GM21360 (cell line): ENCODE measurements around the gene CAPN2.
"Not testable (repeated sequence)": the region's sequence is repeated elsewhere in the genome, so short reads cannot be mapped to it uniquely, and the experiment has no call there.

ENCODE experiments used
- ATAC-seq: cut with Tn5 transposase; IDR thresholded peaks from one replicate; pipeline ENCODE4 v1.9.1; 2021; ENCODE audit warnings: mild to moderate bottlenecking, moderate library complexity; ENCODE audit not compliant: unreplicated experiment

CAPN2 gene

DNA sequence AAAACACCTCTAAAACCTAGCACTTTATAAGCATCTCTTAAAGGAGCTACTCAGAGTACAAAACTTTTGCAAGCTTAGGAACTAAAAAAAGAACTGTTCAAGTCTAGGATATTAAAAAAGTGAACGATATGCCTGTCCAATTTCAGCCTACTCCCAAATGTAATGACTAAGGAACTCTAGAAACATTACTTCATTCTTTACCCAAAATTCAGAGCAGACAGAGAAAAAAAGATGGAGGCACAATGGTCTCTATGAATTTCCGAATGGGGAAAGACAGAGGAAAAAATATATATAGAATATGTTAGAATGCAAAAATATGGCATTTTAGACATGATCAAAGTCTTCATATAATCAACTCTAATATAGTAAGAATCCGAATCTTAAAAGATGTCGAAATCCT is 72.2 kb downstream of the CAPN2 start:
- ATAC-seq: no peak

- no peak for ATAC-seq
Measured at GRCh38 chr1:223785808-223786207, 73.5 kb downstream of the CAPN2 start.

DNA sequence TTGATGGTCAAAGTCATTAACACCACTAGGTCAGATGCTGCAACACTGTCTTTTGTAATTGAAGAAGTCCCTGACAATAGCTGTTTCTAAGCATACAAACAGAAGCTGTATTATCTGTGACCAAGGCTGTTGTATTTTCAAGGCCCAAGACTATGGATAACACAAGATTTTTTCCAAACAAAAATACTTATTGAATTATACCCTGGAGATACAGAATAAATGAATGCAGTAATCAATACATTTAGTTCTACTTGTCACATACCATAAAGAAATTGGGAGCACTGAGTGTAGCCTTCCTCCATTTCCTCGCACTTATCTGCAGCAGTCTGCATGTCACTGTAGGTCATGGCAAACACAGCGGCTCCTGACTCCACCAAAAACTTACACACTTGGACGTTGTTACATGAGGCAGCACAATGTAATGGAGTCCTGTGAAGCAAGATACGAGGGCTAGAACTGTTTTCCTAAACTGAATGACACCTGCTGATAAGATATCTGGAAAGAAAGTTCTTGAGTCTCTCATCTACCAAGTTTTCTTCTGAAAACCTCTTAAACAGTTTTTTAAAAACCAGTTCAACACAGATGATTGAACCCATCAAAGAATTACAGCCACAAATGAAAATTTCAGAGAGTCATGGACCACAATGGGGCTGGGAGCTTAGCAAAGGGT is 76.5 kb downstream of the CAPN2 start:
- no peak for ATAC-seq

DNA sequence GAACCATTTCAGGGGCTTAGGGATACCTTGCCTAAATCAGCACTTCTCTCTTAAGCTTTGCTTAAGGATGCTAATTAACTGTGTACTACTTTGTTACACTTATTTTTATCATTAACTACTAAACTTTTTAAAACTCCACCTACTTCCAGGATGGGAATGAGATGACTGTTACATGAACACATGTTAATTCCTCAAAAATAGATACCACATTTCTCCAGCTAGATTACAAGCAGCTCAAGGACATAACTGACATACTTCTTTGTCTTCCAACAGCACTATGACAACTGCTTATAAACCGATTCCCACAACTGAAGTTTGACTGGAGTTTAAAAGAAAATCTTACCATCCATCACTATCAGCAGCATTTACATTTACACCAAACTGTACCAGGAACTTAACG is 79.7 kb downstream of the CAPN2 start:
- ATAC-seq: no peak

DNA sequence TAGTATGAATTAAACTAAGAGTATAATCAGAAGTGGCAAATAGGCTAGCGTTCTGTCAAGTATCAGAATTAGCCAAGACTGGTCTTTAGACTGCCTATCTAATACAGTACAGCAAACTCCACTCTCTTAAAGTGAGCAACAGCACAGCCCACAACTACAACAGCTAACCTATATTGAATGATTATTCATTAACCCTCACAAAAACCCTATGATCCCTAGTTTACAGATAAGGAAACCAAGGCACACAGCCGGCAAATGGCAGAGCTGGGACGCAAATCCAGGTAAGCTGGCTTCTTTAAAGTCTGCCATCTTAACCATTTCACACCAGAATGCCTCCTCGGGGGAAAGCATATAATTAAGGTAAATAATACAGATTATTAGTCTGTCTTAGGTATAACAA is 81.4 kb downstream of the CAPN2 start:
- ATAC-seq: no peak

DNA sequence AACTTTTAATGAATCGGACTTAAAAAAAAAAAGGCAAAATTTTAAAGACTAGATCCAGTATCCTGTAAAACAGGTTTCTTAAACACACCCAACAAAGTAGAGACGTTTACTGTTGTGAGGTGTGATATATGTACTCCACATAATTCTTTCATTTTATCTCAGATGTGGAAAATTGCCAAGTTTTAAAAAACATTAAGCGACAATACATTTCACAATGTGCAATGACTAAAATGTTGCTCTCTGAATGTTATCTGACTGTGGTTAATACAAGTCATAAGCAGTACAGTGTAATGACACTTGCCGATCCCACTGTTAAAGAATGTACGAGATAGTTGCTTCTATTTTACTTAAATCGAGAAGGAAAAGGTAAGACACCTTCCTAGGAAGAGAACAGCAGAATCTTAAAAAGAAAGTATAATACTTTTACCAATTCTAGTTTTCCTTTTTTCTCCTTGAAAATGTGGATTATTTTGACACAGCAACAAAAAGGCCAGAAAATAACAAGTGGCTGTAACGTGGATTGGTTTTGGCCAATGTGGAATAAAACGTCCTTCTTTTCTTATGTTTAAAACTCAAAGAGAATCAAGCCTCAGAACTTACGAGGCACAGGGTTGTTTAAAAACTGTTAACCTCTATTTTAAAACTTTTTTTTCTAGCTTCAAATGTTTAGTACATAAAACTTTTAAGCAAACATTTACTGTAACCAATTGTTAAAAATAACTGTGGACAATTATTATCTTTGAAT is 82.0 kb downstream of the CAPN2 start:
- ATAC-seq: no peak

DNA sequence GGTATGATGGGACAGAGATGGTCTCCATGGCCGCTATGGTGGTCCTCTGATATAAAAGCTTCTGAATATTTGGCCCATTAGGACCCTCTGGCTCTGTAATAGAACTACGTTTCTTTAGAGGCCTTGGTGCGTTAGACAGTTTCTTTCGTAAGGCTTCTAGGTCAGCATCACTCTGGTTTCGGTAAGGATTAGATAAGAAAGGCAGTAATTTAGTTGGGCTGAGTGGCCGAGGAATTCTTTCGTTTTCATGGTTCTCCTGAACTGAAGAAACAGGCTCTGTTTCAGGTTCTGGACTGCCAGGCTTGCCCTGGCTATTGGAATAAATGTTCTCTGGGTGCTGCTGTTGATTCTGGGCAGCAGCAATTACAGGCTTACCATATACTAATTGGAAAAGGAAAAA is 83.9 kb downstream of the CAPN2 start:
- ATAC-seq: no peak

- ATAC-seq: no peak
Measured at GRCh38 chr1:223802032-223802431, 89.7 kb downstream of the CAPN2 start.

DNA sequence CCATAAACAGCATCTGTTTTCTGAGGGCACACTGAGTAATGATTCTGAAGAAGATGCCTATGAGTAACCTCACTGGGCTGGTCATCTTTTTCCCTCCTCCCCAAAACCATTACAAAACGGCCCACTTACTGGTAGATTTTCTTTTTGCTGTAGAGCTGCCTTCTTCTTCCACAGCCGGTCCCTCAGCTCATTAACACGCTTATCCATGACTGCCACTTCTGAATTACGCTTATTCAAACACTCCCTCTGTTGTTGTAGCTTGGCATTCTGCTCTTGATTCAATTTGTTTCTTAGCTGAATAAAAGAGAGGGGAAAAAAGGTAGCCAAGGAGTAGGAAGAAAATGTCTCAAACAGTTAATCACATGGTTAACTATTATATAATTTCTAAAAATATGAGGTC is 90.3 kb downstream of the CAPN2 start:
- ATAC-seq: no peak

- no peak for ATAC-seq
Measured at GRCh38 chr1:223803211-223803610, 90.9 kb downstream of the CAPN2 start.

DNA sequence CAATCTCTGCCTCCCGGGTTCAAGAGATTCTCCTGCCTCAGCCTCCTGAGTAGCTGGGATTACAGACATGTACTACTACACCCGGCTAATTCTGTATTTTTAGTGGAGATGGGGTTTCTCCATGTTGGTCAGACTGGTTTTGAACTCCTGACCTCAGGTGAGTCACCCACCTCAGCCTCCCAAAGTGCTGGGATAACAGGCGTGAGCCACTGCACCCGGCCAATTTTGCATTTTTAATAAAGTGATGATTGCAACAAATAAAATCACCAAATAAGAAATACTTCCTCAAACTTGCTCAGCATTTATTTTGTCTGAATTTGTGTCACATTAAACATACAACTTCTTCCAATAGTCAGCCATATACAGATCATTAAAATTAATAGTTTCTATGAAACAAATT is 97.6 kb downstream of the CAPN2 start:
- ATAC-seq: not testable (repeated sequence)

DNA sequence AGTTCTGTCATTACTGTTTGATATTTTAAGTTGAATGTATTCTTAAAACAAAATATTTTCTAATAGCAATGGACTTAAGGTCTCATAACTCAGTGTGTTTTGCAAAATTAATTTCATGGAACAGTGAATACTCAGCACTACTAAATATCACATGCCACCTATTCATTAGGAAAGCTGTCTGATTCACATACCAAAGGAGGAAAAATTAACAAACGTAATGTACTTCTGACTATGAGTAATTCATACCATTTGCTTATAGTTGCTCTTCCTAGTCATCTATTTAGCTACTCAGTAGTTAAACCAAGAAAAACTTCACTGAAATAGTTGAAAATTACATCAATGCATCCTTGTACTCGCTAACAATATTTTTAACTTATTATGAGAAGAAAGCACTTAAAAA is 98.2 kb downstream of the CAPN2 start:
- ATAC-seq: no peak

GRCh38 chr1:223811634-223812101 is 99.3 kb downstream of the CAPN2 start:
- no peak for ATAC-seq

GRCh38 chr1:223813645-223814044 is 101.3 kb downstream of the CAPN2 start:
- ATAC-seq: no peak

DNA sequence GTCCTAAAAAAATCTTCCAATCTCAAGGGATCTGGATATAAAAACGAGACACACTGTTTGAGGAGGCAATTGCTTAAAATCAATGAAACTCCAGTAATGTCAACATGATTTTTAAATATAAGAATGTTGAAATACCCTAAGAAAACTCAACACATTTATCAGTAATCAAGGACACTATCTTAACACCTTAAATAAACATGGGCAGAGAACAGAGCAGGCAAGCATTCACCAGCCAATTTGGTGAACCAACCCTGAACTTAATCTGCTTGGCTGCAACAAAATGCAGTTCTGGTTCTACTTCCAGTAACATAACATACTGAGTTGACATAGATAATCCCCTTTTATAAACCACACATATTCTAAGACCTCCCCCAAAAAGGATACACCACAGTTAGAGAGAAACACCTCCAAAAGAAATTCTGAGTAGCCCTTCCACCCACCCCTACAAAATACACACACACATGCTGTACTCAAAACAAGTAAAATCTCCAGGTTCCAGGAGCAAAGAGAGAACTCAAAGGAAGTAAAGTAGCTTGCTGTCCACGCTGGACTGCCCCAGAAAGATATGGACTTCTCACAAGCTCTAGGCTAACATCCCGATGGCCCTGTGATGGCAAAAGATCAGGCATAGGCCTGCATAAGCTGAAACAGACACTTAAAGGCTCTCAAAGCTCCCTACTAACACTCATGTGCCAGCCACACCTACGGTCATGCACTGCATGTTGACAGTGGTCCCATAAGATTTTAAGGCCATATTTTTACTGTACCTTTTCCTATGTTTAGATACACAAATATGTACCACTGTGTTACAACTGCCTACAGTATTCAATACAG is 102.9 kb downstream of the CAPN2 start:
- no peak for ATAC-seq

DNA sequence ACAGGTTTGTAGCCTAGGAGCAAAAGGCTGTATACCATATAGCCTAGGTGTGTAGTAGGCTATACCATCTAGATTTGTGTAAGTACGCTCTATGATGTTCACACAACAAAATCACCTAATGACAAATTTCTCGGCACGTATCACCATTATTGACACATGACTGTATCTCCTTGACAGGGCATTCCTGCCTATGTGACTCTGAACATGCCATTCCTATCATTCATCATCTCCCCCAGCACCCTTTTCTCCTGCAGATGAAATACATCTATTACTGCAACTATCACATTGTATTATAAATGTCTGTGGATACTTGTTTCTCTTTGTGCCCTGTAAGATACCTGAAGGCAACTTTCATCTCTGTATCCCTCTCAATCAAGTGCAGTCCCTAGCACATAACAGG is 103.5 kb downstream of the CAPN2 start:
- ATAC-seq: no peak

DNA sequence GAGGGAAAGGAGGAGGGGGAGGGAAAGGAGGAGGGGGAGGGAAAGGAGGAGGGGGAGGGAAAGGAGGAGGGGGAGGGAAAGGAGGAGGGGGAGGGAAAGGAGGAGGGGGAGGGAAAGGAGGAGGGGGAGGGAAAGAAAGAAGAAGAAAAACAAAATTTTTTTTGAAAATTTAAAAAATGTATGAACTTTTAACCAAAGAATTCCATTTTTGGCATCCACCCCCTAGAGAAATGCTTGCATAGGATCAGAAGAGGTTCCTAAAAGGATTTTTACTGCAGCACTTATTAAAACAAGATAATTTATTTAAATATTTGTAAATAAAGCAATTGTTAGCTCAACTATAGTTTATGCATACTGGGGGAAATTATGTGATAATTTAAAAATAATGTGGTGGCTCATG is 104.9 kb downstream of the CAPN2 start:
- not testable (repeated sequence) for ATAC-seq

DNA sequence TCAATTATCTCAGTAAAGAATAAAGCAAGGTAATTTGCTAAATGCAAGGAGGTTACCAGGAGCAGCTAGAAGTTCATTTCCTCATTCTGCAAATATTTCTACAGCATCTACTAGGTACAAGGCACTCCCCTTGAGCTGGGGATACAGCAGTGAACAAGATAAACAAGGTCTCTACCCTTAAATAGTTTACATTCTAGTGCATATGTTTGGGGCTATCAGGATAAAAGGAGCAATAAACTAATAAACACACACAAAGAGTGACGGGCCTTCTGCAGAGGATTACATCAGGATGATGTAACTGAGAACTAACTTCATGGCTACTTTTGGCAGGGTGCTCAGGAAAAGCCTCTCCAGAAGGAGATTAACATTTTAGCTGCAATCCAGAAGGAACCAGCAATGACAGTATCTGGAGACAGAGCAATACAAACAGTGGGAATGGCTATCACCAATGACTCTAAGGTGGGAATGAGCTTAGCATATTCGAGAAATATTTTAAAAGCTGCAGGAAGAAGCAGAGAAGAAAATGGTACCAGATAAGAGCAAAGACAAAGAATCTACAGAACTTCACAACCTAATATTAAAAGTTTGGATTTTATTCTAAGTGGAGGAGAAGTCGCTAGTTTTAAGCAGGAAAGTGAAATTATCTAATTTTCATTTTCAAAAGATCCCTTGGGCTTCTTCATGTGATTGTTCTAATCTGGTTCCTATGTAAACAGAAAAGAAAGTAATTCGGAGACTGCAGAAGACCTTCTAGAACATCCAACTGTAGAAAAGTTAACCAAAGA is 107.6 kb downstream of the CAPN2 start:
- no peak for ATAC-seq

GRCh38 chr1:223820515-223820858 is 108.1 kb downstream of the CAPN2 start:
- no peak for ATAC-seq

DNA sequence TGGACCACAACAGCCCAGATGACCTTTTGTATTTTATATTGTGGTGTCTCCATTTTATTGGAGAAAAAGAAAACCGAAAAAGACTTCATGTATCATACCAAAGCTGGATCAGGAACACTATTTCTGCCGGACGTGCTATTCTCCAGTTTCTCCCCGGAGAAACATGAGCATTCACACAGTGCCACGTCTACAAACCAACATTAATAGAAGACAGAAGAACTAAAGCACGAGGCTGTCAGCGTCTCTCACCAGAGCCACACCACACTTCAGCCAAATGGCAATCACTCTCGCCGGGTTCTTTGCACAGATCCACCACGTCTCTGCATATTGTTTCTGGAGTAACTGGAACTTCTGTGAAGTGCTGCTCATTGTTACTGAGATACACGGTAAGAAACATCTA is 108.6 kb downstream of the CAPN2 start:
- no peak for ATAC-seq

- no peak for ATAC-seq
Measured at GRCh38 chr1:223824287-223824686, 111.9 kb downstream of the CAPN2 start.
